A549 (cell line): ENCODE results near the gene RTN4RL2. TPM values are rescaled to one million over a fixed set of nuclear protein-coding genes. Genes with fewer than 3 reads are reported as not detected.

Source experiments
- ATAC-seq, 2 experiments: fragments of 200-7000 bp in 1 of 2; fragments of >200 bp in 1 of 2; cut with Nextera tagmentation in 1 of 2; cut with Tn5 transposase in 1 of 2; 3 replicates each; pipeline versions ENCODE4 v1.8.0 to v1.9.1; 2018 to 2020; ENCODE audit warnings: mild to moderate bottlenecking in 1 of 2, moderate library complexity in 1 of 2
- CTCF ChIA-PET: fragments of 300-600 bp; sonication (Branson Sonifier 250); formaldehyde crosslinking; extraction: SDS; loops from one replicate; lab custom pipeline; 2021; ENCODE audit warnings: antibody characterized with exemption, inconsistent platforms; lab: Yijun Ruan, JAX
- POLR2A ChIA-PET: fragments of 350-600 bp; formaldehyde crosslinking; extraction: SDS; loops from one replicate; lab custom pipeline; 2021; ENCODE audit warnings: antibody characterized with exemption, inconsistent platforms; lab: Yijun Ruan, JAX
- DNase-seq, 2 experiments: peaks; one replicate each; pipeline versions ENCODE4 v3.0.0 to v3.0.0-alpha.2; 2011 to 2016; ENCODE audit warnings: low read depth in 1 of 2, low spot score in 1 of 2
- FAIRE-seq: peaks from 2 replicates; lab custom pipeline; 2011; peaks lifted over from hg19 to GRCh38; lab: Jason Lieb, UNC
- H3K27ac ChIP-seq, 2 experiments: fragments of >200 bp; sonication (Bioruptor Twin); formaldehyde crosslinking; 3 replicates each; pipeline ENCODE4 v1.5.1; 2016 to 2017
- H3K4me1 ChIP-seq: fragments of >200 bp; sonication (Bioruptor Twin); formaldehyde crosslinking; 3 replicates; pipeline ENCODE4 v1.6.1; 2016
- H3K4me2 ChIP-seq: fragments of >200 bp; sonication (Bioruptor Twin); formaldehyde crosslinking; 3 replicates; pipeline ENCODE4 v1.6.1; 2016
- H3K4me3 ChIP-seq: fragments of >200 bp; sonication (Bioruptor Twin); formaldehyde crosslinking; 3 replicates; pipeline ENCODE4 v1.5.1; 2016
- H3K9me3 ChIP-seq: fragments of >200 bp; sonication (Bioruptor Twin); formaldehyde crosslinking; 3 replicates; pipeline ENCODE4 v1.6.1; 2016
- CEBPB ChIP-seq, 2 experiments: fragments of >200 bp in 1 of 2; sonication (Bioruptor Twin) in 1 of 2; formaldehyde crosslinking in 1 of 2; IDR thresholded peaks; 2 replicates each; pipeline ENCODE4 v1.6.1; 2012 to 2016
- EP300 ChIP-seq, 2 experiments: fragments of >200 bp; sonication (Bioruptor Twin); formaldehyde crosslinking; IDR thresholded peaks; 2 replicates in 1 of 2; 3 replicates in 1 of 2; pipeline ENCODE4 v1.6.1; 2016 to 2017
- HDAC2 ChIP-seq: fragments of 200-600 bp; sonication (generic); IDR thresholded peaks from 2 replicates; pipeline ENCODE4 v1.6.1; 2016
- HES2 ChIP-seq: fragments of >200 bp; sonication (Bioruptor Twin); formaldehyde crosslinking; IDR thresholded peaks from 2 replicates; pipeline ENCODE4 v1.6.1; 2016
- HEYL ChIP-seq: fragments of 250-450 bp; sonication (Bioruptor Pico); IDR thresholded peaks from 2 replicates; pipeline ENCODE4 v1.8.0; 2021; ENCODE audit warnings: mild to moderate bottlenecking, moderate library complexity
- HOXB5 ChIP-seq: fragments of 250-450 bp; sonication (Bioruptor Pico); IDR thresholded peaks from 2 replicates; pipeline ENCODE4 v1.5.0; 2020; ENCODE audit warnings: mild to moderate bottlenecking, moderate library complexity
- KDM1A ChIP-seq: fragments of 200-600 bp; sonication (generic); IDR thresholded peaks from 2 replicates; pipeline ENCODE4 v1.6.1; 2016; ENCODE audit warnings: low read depth, mild to moderate bottlenecking
- NPAS2 ChIP-seq: fragments of 250-450 bp; sonication (Bioruptor Pico); IDR thresholded peaks from 2 replicates; pipeline ENCODE4 v1.8.0; 2022; ENCODE audit warnings: mild to moderate bottlenecking, moderate library complexity, borderline replicate concordance
- PHF8 ChIP-seq: fragments of 200-600 bp; sonication (generic); IDR thresholded peaks from 2 replicates; pipeline ENCODE4 v1.6.1; 2016; ENCODE audit warnings: low read depth, mild to moderate bottlenecking, antibody characterized with exemption, moderate library complexity, borderline replicate concordance
- POLR2A ChIP-seq: IDR thresholded peaks from 2 replicates; pipeline ENCODE4 v1.6.1; 2012; ENCODE audit warnings: mild to moderate bottlenecking, low read length
- RAD21 ChIP-seq, 2 experiments: fragments of >200 bp in 1 of 2; sonication (Bioruptor Twin) in 1 of 2; formaldehyde crosslinking in 1 of 2; IDR thresholded peaks in 1 of 2; conservative IDR thresholded peaks in 1 of 2; 2 replicates in 1 of 2; 3 replicates in 1 of 2; pipeline ENCODE4 v1.6.1; 2012 to 2018; ENCODE audit warnings: inconsistent platforms in 1 of 2
- RCOR1 ChIP-seq: fragments of 150-350 bp; IDR thresholded peaks from 2 replicates; pipeline ENCODE4 v1.6.1; 2014; ENCODE audit warnings: antibody characterized with exemption, low read length, low read depth
- REST ChIP-seq: fragments of 200-600 bp; sonication (generic); IDR thresholded peaks from 2 replicates; pipeline ENCODE4 v1.6.1; 2016; ENCODE audit warnings: antibody characterized with exemption, mild to moderate bottlenecking, moderate library complexity
- RNF2 ChIP-seq: fragments of 200-600 bp; sonication (generic); IDR thresholded peaks from 2 replicates; pipeline ENCODE4 v1.6.1; 2016; ENCODE audit warnings: low read depth, mild to moderate bottlenecking, antibody characterized with exemption, moderate library complexity, borderline replicate concordance
- ZC3H11A ChIP-seq: fragments of 450-650 bp; IDR thresholded peaks from 2 replicates; pipeline ENCODE4 v1.6.1; 2014; ENCODE audit warnings: antibody characterized with exemption, mild to moderate bottlenecking
- ZSCAN20 ChIP-seq: fragments of 250-450 bp; sonication (Bioruptor Pico); IDR thresholded peaks from 2 replicates; pipeline ENCODE4 v1.8.0; 2022; ENCODE audit warnings: mild to moderate bottlenecking, moderate library complexity
- WGBS: methylation state at CpG from one replicate; pipeline ENCODE4 v1.1.6; 2017; ENCODE audit errors: missing lambda C conversion rate; 5-methylcytosine and 5-hydroxymethylcytosine counted together
- polyA plus RNA-seq, 4 experiments: library from polyadenylated mRNA; depleted of rRNA in 3 of 4; stranded (reverse); fragments of >200 nt; fragmentation: RNase III in 1 of 4; extraction: RNeasy Plus Mini Kit Qiagen cat#74134 plus additional on column Dnase treatment in 1 of 4; gene quantifications; 2 replicates in 3 of 4; 3 replicates in 1 of 4; pipeline ENCODE4 v1.2.3, GENCODE V29; 2011 to 2017
- TF ChIP-seq, protein P1 (sequence below): fragments of 150-350 bp; IDR thresholded peaks from 2 replicates; pipeline ENCODE4 v1.6.1; 2014; ENCODE audit warnings: low read depth, mild to moderate bottlenecking, low read length
- TF ChIP-seq, protein P2 (sequence below): fragments of >200 bp; sonication (Bioruptor Twin); formaldehyde crosslinking; IDR thresholded peaks from 3 replicates; pipeline ENCODE4 v1.6.1; 2016

RTN4RL2 gene
- polyA plus RNA-seq, 2 of the 4 experiments (the other 2 are of a cell fraction): 9.2 to 23.7 TPM

DNA sequence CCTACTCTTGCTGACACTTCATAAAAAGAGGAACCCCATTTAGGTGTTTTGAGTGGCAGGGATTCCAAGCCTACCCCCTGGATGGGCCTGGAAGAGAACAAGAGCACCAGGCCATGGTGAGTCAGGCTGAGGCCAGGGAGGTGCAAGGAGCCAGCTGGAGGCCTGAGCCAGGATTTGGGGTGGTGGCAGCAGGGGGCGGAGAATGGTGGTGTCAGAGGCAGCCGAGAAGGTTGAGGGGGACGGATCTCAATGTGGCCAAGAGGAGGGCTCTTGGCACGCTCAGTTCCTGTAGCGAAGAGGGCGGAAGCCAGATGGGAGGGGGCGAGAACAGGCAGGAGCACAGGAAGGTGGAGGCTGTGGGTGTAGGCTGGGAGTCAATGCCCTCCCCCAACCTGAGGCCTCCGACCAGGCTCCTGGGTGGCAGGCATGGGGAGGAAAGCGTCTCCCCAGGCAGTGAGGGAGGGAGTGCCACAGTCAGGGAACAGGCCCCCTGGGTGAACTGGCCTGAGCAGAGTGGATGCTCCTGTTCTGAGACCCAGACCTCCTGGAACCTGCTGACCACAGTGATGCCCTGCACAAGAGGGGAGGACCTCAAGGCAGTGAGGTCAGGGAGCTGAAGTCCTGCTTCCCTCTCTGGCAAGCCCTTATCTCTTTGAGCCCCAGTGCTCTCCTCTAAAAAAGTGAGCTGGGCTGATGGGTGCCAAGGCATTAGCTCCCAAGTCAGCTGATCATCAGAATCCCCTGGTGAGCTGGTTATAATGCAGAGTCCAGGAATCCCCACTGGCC lies 13.9 kb downstream of the RTN4RL2 start:
- Histone ChIP-seq H3K4me2 (no peak overlapping the region), H3K4me3 (no peak overlapping the region)
- ChIA-PET POLR2A (interaction anchor here (0.7 kb wide), 1 partner anchor 17 kb away, joined by 8 read pairs; no protein-coding TSS in a partner anchor), CTCF (interaction anchor here (0.8 to 8.7 kb wide), 9 partner anchors 8 to 170 kb away, joined by 3 to 102 read pairs (median 6); partner anchors contain the start of gene RTN4RL2)
- no peak for FAIRE-seq
- 76% methylated on average over 9 of the region's 9 CpGs for WGBS
- TF ChIP-seq KDM1A: no peak
- no peak for TF ChIP-seq RAD21 (conservative IDR thresholded peaks at IDR 0.05 in 1 of 2, IDR thresholded peaks at IDR 0.05 in 1 of 2)
- no peak for TF ChIP-seq HEYL (CRISPR knock-in tag)
- TF ChIP-seq RCOR1: no peak
- TF ChIP-seq NPAS2 (CRISPR knock-in tag): no peak
- TF ChIP-seq HDAC2: no peak
- TF ChIP-seq, all 56 proteins: peak for 0
- ATAC-seq: peak; percentile 10 to 12; a peak in 3 of 6 replicates
- Histone ChIP-seq H3K27ac (0 out of 6 replicates have a peak overlapping the region, but pooled peaks of 1 of the 2 experiments have one; percentile 14), H3K9me3 (no peaks in the 10 kb centered on the region), H3K4me1 (peaks cover 46% of the 10 kb centered on the region)
- DNase-seq: no peak

DNA sequence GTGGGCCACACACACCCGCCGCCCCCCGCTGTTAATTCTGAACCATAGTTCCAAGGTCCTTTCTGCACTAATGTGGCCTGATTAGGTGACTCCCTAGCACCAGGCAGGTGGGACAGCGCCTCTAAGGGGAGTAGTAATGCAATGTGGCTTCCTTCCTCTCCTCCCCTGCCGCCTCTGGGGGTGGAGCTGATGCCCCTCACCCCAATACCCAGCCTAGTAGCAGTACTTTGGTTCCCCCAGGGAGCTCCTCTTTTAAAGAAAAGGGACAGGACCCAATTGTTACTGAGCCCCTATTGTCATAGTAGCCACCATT lies 14.4 kb downstream of the RTN4RL2 start:
- Histone ChIP-seq H3K27ac (no peak overlapping the region), H3K4me1 (peaks cover 52% of the 10 kb centered on the region), H3K4me2 (no peak overlapping the region), H3K4me3 (no peak overlapping the region)
- ATAC-seq (no peak), FAIRE-seq (no peak)
- POLR2A ChIA-PET: no interaction called here
- WGBS: 87% methylated on average over 3 of the region's 5 CpGs
- TF ChIP-seq RNF2 (no peak), REST (no peak), PHF8 (no peak), EP300 (IDR thresholded peaks at IDR 0.05) (no peak), ZSCAN20 (no peak), HEYL (CRISPR knock-in tag) (no peak), ZC3H11A (no peak), HOXB5 (CRISPR knock-in tag) (no peak), POLR2A (no peak), KDM1A (no peak), CEBPB (IDR thresholded peaks at IDR 0.05) (no peak), HES2 (no peak)
- TF ChIP-seq, protein P1, sequence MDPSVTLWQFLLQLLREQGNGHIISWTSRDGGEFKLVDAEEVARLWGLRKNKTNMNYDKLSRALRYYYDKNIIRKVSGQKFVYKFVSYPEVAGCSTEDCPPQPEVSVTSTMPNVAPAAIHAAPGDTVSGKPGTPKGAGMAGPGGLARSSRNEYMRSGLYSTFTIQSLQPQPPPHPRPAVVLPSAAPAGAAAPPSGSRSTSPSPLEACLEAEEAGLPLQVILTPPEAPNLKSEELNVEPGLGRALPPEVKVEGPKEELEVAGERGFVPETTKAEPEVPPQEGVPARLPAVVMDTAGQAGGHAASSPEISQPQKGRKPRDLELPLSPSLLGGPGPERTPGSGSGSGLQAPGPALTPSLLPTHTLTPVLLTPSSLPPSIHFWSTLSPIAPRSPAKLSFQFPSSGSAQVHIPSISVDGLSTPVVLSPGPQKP: no peak
- TF ChIP-seq, protein P2, sequence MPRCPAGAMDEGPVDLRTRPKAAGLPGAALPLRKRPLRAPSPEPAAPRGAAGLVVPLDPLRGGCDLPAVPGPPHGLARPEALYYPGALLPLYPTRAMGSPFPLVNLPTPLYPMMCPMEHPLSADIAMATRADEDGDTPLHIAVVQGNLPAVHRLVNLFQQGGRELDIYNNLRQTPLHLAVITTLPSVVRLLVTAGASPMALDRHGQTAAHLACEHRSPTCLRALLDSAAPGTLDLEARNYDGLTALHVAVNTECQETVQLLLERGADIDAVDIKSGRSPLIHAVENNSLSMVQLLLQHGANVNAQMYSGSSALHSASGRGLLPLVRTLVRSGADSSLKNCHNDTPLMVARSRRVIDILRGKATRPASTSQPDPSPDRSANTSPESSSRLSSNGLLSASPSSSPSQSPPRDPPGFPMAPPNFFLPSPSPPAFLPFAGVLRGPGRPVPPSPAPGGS: no peak
- TF ChIP-seq, all 56 proteins: peak for 0
- no peak for DNase-seq
- CTCF ChIA-PET: interaction anchor here (0.8 to 8.7 kb wide), 8 partner anchors 8 to 169 kb away, joined by 3 to 102 read pairs (median 8); partner anchors contain the start of gene RTN4RL2
- H3K9me3 ChIP-seq: no peaks in the 10 kb centered on the region
